HEK293 (cell line): ENCODE results near the gene CSNK1A1.

Experiments used
- CTCF ChIA-PET: fragments of 350-600 bp; formaldehyde crosslinking; extraction: SDS; loops from one replicate; lab custom pipeline; 2021; ENCODE audit warnings: antibody characterized with exemption; lab: Yijun Ruan, JAX
- POLR2A ChIA-PET: fragments of 300-600 bp; formaldehyde crosslinking; extraction: SDS; loops from one replicate; lab custom pipeline; 2020; ENCODE audit warnings: antibody characterized with exemption, inconsistent platforms; lab: Yijun Ruan, JAX
- H3K27ac ChIP-seq: fragments of 200-500 bp; sonication (Bioruptor generic); 2 replicates; pipeline ENCODE4 v1.5.1; 2014; ENCODE audit warnings: low read depth, low read length, control low read depth, inconsistent platforms; ENCODE audit errors: extremely low read depth
- H3K36me3 ChIP-seq, 2 experiments: fragments of 200-500 bp in 1 of 2; sonication (Bioruptor generic) in 1 of 2; 1 replicate in 1 of 2; 2 replicates in 1 of 2; pipeline ENCODE4 v1.5.1; 2014 to 2017; ENCODE audit warnings: inconsistent platforms in 2 of 2, low read length in 2 of 2; ENCODE audit not compliant: control insufficient read depth in 2 of 2, insufficient read depth in 1 of 2
- H3K4me1 ChIP-seq: fragments of 200-500 bp; sonication (Bioruptor generic); 2 replicates; pipeline ENCODE4 v1.5.1; 2014; ENCODE audit warnings: mild to moderate bottlenecking, low read length, inconsistent platforms; ENCODE audit not compliant: control insufficient read depth, insufficient read depth
- H3K4me3 ChIP-seq: 2 replicates; pipeline ENCODE4 v1.5.1; 2011; ENCODE audit warnings: low read depth, mild to moderate bottlenecking, control low read depth, low read length, moderate library complexity
- H3K9me3 ChIP-seq: fragments of 200-500 bp; sonication (Bioruptor generic); 2 replicates; pipeline ENCODE4 v1.5.1; 2014; ENCODE audit warnings: low read depth, low read length, inconsistent platforms; ENCODE audit not compliant: control insufficient read depth, insufficient read depth
- FEZF1 ChIP-seq: fragments of 450-650 bp; formaldehyde crosslinking; IDR thresholded peaks from 2 replicates; pipeline ENCODE4 v1.5.1; 2016; ENCODE audit warnings: missing biosample characterization, missing genetic modification characterization
- GLI4 ChIP-seq: fragments of 450-650 bp; formaldehyde crosslinking; IDR thresholded peaks from 2 replicates; pipeline ENCODE4 v1.5.1; 2016; ENCODE audit warnings: missing biosample characterization, missing genetic modification characterization
- GLIS1 ChIP-seq: fragments of 450-650 bp; formaldehyde crosslinking; IDR thresholded peaks from 2 replicates; pipeline ENCODE4 v1.5.1; 2016; ENCODE audit warnings: missing biosample characterization, missing genetic modification characterization
- KLF16 ChIP-seq: fragments of 450-650 bp; formaldehyde crosslinking; IDR thresholded peaks from 2 replicates; pipeline ENCODE4 v1.5.1; 2017; ENCODE audit warnings: missing biosample characterization, missing genetic modification characterization
- OSR2 ChIP-seq: fragments of 450-650 bp; formaldehyde crosslinking; IDR thresholded peaks from 2 replicates; pipeline ENCODE4 v1.5.1; 2016; ENCODE audit warnings: missing biosample characterization, missing genetic modification characterization
- PRDM1 ChIP-seq: fragments of 450-650 bp; formaldehyde crosslinking; IDR thresholded peaks from 2 replicates; pipeline ENCODE4; 2016; ENCODE audit warnings: missing biosample characterization, missing genetic modification characterization
- SCRT2 ChIP-seq: fragments of 450-650 bp; formaldehyde crosslinking; IDR thresholded peaks from 2 replicates; pipeline ENCODE4 v1.5.1; 2016; ENCODE audit warnings: missing biosample characterization, missing genetic modification characterization
- SP7 ChIP-seq: fragments of 450-650 bp; formaldehyde crosslinking; IDR thresholded peaks from 2 replicates; pipeline ENCODE4 v1.5.1; 2016; ENCODE audit warnings: missing biosample characterization, missing genetic modification characterization
- ZBTB48 ChIP-seq: fragments of 450-650 bp; formaldehyde crosslinking; IDR thresholded peaks from 2 replicates; pipeline ENCODE4 v1.5.1; 2016; ENCODE audit warnings: missing biosample characterization, missing genetic modification characterization
- ZNF391 ChIP-seq: fragments of 450-650 bp; formaldehyde crosslinking; IDR thresholded peaks from 2 replicates; pipeline ENCODE4 v1.5.1; 2016; ENCODE audit warnings: low read depth, missing biosample characterization, missing genetic modification characterization, borderline replicate concordance
- ZNF48 ChIP-seq: fragments of 450-650 bp; formaldehyde crosslinking; IDR thresholded peaks from 2 replicates; pipeline ENCODE4 v1.5.1; 2016; ENCODE audit warnings: missing biosample characterization, missing genetic modification characterization
- ZNF791 ChIP-seq: fragments of 450-650 bp; formaldehyde crosslinking; IDR thresholded peaks from 2 replicates; pipeline ENCODE4 v1.5.1; 2016; ENCODE audit warnings: missing biosample characterization, missing genetic modification characterization
- ZSCAN30 ChIP-seq: fragments of 450-650 bp; IDR thresholded peaks from 2 replicates; pipeline ENCODE4 v1.5.1; 2018; ENCODE audit warnings: missing biosample characterization, mild to moderate bottlenecking, missing genetic modification characterization, moderate library complexity
- TF ChIP-seq, protein P1 (sequence below): fragments of 450-650 bp; formaldehyde crosslinking; conservative IDR thresholded peaks from 2 replicates; pipeline ENCODE4 v1.5.1; 2016; ENCODE audit warnings: low read depth, missing biosample characterization, missing genetic modification characterization
- TF ChIP-seq, protein P2 (sequence below): IDR thresholded peaks from 2 replicates; pipeline ENCODE4 v1.6.1; 2011; ENCODE audit warnings: mild to moderate bottlenecking, low read depth, low read length, borderline replicate concordance
- TF ChIP-seq, protein P3 (sequence below): fragments of 450-650 bp; formaldehyde crosslinking; IDR thresholded peaks from 2 replicates; pipeline ENCODE4 v1.5.1; 2016; ENCODE audit warnings: missing biosample characterization, missing genetic modification characterization

CSNK1A1 gene

DNA sequence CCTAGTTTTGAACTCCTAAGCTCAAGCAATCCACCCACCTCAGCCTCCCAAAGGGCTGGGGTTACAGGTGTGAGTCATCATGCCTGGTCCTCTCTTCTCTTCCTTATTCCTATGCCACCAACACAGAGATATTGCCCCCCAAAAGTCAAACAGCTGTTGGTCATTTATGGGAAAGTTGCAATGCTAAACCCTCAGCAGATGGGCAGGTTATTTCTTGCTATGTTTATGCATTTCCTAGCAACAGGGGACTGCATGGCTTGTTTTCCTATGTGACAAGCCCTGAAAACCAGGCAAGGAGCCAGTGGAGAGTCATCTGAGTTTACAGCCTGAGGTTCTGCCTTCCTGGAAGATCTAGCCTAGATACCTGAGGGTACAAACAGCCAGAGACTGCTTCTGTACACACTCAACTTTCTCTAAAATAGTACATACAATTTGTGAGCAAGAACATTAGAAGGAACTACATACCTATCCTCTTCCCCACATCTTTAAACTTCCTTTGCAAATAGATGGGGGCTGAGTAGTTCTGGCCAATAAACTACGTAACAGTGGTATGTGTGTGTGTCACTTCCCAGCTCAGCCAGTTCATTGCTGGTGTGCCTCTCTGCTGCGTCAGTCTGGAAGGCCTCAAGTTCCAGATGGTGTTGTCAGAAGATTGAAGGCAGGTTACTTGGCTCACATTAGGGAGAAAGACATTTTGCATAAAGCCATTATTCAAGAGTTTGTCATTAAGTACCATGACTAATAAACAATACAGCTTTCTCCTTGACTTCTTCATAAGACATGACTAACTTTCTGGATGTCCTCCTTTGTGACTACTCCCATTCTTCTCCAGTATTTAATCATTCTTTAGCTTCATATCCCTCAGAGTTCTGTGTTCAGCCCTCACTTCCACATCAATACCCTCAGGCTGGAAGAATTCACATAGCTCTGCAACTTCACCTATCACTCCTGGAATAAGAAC lies 65.3 kb downstream of the CSNK1A1 start (continued):
- TF ChIP-seq ZNF391 (tag by site-specific recombination) (no peak), ZNF48 (tag by site-specific recombination) (no peak)
- TF ChIP-seq, protein P1, sequence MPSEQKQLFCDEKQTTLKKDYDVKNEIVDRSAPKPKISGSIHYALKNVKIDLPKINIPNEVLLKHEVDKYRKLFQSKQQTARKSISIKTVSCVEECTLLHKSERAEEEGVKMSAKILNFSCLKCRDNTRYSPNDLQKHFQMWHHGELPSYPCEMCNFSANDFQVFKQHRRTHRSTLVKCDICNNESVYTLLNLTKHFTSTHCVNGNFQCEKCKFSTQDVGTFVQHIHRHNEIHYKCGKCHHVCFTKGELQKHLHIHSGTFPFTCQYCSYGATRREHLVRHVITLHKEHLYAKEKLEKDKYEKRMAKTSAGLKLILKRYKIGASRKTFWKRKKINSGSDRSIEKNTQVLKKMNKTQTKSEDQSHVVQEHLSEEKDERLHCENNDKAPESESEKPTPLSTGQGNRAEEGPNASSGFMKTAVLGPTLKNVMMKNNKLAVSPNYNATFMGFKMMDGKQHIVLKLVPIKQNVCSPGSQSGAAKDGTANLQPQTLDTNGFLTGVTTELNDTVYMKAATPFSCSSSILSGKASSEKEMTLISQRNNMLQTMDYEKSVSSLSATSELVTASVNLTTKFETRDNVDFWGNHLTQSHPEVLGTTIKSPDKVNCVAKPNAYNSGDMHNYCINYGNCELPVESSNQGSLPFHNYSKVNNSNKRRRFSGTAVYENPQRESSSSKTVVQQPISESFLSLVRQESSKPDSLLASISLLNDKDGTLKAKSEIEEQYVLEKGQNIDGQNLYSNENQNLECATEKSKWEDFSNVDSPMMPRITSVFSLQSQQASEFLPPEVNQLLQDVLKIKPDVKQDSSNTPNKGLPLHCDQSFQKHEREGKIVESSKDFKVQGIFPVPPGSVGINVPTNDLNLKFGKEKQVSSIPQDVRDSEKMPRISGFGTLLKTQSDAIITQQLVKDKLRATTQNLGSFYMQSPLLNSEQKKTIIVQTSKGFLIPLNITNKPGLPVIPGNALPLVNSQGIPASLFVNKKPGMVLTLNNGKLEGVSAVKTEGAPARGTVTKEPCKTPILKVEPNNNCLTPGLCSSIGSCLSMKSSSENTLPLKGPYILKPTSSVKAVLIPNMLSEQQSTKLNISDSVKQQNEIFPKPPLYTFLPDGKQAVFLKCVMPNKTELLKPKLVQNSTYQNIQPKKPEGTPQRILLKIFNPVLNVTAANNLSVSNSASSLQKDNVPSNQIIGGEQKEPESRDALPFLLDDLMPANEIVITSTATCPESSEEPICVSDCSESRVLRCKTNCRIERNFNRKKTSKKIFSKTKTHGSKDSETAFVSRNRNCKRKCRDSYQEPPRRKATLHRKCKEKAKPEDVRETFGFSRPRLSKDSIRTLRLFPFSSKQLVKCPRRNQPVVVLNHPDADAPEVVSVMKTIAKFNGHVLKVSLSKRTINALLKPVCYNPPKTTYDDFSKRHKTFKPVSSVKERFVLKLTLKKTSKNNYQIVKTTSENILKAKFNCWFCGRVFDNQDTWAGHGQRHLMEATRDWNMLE (tag by site-specific recombination): 0 out of 2 replicates have a peak, but pooled peaks have one; percentile 22

DNA sequence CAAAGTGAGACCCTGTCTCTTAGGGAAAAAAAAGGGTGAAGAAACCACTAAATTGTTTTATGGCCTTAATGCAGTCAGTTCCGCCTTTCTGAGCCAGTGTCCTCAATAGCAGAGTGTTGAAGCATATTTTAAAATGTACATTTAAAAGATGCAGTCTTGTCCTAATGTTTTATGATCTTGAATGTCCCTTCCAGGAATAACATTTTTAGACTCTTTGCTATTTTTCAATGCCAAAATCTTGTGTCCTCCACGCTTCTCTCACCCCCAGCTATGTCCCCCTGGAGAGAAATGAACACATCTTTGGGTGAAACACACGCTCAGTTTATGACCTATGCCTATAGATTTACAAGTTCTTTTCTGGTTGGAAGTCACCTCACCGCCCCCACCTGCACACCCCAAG lies 69.8 kb downstream of the CSNK1A1 start:
- TF ChIP-seq ZSCAN30 (no peak), GLIS1 (tag by site-specific recombination) (peak; percentile 50; the same call in 1 of the 2 replicates)
- 0 out of 2 replicates have a peak, but pooled peaks cover 7% of the 10 kb centered on the region for H3K4me1 ChIP-seq
- POLR2A ChIA-PET: no interaction called here
- no peaks in the 10 kb centered on the region; a peak in 1 of 3 replicates for H3K36me3 ChIP-seq
- CTCF ChIA-PET: interaction anchor here (1.1 to 1.6 kb wide), 3 partner anchors 10 to 46 kb away, joined by 3 to 5 read pairs (median 3); no protein-coding TSS in a partner anchor
- no peaks in the 10 kb centered on the region for H3K9me3 ChIP-seq
- no peak overlapping the region for H3K27ac ChIP-seq
- H3K4me3 ChIP-seq: no peak overlapping the region

DNA sequence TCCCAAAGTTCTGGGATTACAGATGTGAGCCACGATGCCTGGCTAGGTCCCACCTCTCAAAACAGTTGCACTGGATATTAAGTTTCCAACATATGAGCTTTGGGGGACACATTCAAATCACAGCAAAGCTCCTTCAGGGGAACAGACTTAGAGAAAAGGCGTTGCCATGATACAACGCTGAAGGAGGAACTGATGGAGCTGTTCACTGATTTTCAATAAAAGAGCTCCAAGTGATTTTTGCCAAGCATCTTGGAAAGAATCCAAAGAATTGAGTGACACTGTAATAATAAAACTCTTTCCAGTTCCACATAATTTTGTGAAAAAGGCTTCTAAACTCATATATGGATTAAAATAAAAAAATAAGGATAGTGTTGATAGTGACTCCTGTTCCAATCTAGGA lies 72.5 kb downstream of the CSNK1A1 start:
- H3K4me1 ChIP-seq: 0 out of 2 replicates have a peak, but pooled peaks cover 3% of the 10 kb centered on the region
- no peaks in the 10 kb centered on the region; a peak in 1 of 3 replicates for H3K36me3 ChIP-seq
- H3K27ac ChIP-seq: no peak overlapping the region
- no peaks in the 10 kb centered on the region for H3K9me3 ChIP-seq
- ChIA-PET CTCF (interaction anchor here (1.5 kb wide), 1 partner anchor 86 kb away, joined by 3 read pairs; no protein-coding TSS in a partner anchor), POLR2A (no interaction called here)
- H3K4me3 ChIP-seq: no peak overlapping the region
- TF ChIP-seq KLF16 (no peak), SCRT2 (tag by site-specific recombination) (no peak), ZNF791 (no peak), SP7 (tag by site-specific recombination) (no peak)
- TF ChIP-seq, protein P2, sequence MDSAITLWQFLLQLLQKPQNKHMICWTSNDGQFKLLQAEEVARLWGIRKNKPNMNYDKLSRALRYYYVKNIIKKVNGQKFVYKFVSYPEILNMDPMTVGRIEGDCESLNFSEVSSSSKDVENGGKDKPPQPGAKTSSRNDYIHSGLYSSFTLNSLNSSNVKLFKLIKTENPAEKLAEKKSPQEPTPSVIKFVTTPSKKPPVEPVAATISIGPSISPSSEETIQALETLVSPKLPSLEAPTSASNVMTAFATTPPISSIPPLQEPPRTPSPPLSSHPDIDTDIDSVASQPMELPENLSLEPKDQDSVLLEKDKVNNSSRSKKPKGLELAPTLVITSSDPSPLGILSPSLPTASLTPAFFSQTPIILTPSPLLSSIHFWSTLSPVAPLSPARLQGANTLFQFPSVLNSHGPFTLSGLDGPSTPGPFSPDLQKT: no peak

DNA sequence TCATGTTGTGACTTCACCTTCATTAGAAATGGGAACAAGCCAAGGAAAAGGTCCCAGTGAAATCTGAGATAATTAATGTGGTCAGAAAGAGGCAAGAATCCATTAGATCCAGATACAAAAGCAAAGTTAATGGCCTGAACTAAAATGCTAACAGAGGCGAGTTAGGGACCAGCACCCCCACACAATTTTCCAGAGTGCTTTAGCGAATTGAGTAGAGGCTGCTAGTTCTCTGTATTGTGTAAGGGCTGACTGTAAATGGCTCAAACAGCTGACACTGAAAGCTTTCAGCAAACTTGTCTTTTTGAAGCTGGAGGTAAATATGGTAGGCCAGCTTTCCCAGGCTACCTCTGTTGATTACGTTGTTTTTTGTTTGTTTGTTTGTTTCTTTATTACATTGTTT lies 75.5 kb downstream of the CSNK1A1 start:
- ChIA-PET CTCF (interaction anchor here (0.6 to 1.0 kb wide), 3 partner anchors 25 to 110 kb away, joined by 3 read pairs; no protein-coding TSS in a partner anchor), POLR2A (interaction anchor here (1.4 kb wide), 1 partner anchor 76 kb away, joined by 5 read pairs; the partner anchor contains the start of gene CSNK1A1)
- no peak overlapping the region for H3K27ac ChIP-seq
- 0 out of 2 replicates have a peak, but pooled peaks cover 3% of the 10 kb centered on the region for H3K4me1 ChIP-seq
- no peaks in the 10 kb centered on the region for H3K9me3 ChIP-seq
- H3K4me3 ChIP-seq: no peak overlapping the region
- H3K36me3 ChIP-seq: no peaks in the 10 kb centered on the region
- TF ChIP-seq PRDM1 (0 out of 2 replicates have a peak, but pooled peaks have one; percentile 31), GLI4 (tag by site-specific recombination) (no peak), FEZF1 (peak; percentile 74), ZBTB48 (tag by site-specific recombination) (peak; percentile 69), ZNF791 (no peak), OSR2 (tag by site-specific recombination) (peak; percentile 39; the same call in 1 of the 2 replicates)
- TF ChIP-seq, protein P3, sequence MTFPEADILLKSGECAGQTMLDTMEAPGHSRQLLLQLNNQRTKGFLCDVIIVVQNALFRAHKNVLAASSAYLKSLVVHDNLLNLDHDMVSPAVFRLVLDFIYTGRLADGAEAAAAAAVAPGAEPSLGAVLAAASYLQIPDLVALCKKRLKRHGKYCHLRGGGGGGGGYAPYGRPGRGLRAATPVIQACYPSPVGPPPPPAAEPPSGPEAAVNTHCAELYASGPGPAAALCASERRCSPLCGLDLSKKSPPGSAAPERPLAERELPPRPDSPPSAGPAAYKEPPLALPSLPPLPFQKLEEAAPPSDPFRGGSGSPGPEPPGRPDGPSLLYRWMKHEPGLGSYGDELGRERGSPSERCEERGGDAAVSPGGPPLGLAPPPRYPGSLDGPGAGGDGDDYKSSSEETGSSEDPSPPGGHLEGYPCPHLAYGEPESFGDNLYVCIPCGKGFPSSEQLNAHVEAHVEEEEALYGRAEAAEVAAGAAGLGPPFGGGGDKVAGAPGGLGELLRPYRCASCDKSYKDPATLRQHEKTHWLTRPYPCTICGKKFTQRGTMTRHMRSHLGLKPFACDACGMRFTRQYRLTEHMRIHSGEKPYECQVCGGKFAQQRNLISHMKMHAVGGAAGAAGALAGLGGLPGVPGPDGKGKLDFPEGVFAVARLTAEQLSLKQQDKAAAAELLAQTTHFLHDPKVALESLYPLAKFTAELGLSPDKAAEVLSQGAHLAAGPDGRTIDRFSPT (tag by site-specific recombination): peak; percentile 37; the same call in 1 of the 2 replicates
